GM18520 (cell line): Measurements from ENCODE around the gene CAPS.

Experiments
- ATAC-seq: cut with Tn5 transposase; IDR thresholded peaks from one replicate; pipeline ENCODE4 v1.9.1; 2021; ENCODE audit not compliant: unreplicated experiment

The CAPS gene

DNA sequence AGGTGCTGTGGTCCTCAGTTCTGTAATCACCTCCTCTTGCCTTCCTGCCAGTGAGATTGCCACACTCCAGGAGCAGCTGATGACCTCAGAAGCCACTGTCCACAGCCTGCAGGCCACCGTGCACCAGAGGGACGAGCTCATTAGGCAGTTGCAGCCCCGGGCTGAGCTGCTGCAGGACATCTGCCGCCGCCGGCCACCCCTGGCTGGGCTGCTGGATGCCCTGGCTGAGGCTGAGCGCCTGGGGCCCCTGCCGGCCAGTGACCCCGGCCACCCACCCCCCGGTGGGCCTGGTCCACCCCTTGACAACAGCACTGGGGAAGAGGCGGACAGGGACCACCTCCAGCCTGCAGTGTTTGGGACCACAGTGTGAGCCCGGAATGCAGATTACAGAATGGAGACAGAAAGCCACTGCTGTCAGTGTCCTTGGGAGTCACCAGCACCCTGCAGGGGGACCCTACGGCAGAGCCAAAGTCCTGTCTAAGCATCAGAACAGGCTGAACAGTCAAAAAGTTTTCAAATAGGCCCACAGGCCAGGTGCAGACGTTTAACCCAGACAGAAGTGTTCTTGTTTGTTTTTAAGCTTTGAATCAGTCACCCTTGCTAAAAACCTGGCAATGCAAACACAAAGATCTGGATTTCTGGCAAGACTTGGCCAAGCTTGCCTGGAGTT is 5.1 kb upstream of the CAPS start:
- ATAC-seq = no peak

DNA sequence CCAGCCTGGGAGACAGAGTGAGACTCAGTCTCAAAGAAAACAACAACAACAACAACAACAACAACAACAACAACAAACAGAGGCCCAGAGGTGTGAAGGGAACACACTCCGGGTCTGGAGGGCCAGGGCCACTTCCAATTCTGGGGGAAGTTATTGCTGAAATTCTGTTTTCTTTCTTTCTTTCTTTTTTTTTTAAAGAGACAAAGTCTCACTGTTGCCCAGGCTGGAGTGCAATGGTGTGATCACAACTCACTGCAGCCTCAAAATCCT is 3.5 kb upstream of the CAPS start:
- ATAC-seq = no peak

DNA sequence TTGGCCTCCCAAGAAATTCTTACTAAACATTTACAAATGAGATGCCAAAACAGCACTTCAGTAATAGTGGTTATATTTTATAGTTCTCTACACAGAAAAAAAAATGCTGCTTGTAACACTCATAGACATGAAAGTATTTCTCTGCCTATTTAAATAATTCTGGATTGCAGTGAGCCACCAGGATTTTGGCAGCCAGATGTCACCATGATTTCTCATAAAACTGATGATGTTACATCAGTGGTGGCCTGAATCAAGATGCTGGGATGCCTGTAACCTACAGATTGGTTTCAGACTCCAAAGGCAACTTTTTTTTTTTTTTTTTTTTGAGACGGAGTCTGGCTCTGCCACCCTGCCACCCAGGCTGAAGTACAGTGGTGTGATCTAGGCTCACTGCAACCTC is 2.7 kb upstream of the CAPS start:
- no peak for ATAC-seq

DNA sequence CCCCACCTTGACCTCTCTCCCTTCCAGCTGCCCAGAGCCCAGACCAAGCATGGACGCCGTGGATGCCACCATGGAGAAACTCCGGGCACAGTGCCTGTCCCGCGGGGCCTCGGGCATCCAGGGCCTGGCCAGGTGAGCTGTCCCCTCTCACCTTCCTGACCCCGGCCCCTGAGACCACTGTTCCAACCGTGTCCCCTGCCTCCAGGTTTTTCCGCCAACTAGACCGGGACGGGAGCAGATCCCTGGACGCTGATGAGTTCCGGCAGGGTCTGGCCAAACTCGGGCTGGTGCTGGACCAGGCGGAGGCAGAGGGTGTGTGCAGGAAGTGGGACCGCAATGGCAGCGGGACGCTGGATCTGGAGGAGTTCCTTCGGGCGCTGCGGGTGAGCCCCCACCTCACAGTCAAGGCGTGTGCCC is 312 bp downstream of the CAPS start:
- ATAC-seq = no peak

DNA sequence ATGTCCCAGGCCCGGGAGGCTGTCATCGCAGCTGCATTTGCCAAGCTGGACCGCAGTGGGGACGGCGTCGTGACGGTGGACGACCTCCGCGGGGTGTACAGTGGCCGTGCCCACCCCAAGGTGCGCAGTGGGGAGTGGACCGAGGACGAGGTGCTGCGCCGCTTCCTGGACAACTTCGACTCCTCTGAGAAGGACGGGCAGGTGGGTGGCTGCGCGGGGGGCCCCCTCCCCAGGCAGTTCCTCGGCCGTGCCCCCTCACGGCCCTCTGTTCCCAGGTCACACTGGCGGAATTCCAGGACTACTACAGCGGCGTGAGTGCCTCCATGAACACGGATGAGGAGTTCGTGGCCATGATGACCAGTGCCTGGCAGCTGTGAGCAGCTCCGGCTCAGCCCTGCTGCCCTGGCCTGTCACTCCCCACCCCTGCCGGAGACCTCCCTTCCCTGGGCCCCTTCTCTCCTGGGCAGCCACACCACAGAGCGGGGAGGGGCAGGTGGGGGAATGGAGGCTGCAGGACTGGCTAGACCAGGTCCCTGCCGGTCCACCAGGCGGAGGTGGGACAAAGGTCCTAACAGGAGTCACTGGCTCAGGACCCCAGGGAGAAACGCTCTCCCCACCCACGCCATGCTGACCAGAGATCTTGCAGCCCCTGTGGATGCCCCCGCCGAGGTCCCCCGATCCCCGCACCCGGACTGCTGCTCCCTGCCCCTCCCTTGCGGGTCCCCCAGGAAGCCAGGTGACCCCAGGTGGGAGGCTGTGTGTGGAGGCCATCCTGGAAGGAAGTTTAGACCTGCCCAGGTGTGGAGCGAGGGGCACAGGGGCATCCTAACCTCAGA is 1.1 kb downstream of the CAPS start:
- no peak for ATAC-seq

DNA sequence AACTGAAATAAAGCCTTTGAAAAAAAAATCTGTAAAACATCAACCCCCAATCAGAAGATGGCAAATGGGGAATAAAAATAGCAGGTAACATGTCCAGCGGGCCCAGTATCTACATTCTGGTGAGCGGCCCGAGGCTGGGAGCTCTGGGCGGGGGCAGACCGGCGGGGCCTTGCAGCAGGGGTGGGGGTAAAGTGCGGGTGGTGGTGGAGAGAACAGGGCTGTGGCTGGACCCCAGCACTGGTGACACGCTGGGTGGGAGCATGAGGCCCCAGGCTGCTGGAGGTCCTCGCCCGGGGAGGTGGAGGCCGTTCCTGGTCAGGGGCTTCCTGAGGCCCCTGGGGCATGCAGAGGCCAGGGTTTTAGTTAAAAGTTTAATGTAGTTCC is 1.7 kb downstream of the CAPS start:
- ATAC-seq = no peak

DNA sequence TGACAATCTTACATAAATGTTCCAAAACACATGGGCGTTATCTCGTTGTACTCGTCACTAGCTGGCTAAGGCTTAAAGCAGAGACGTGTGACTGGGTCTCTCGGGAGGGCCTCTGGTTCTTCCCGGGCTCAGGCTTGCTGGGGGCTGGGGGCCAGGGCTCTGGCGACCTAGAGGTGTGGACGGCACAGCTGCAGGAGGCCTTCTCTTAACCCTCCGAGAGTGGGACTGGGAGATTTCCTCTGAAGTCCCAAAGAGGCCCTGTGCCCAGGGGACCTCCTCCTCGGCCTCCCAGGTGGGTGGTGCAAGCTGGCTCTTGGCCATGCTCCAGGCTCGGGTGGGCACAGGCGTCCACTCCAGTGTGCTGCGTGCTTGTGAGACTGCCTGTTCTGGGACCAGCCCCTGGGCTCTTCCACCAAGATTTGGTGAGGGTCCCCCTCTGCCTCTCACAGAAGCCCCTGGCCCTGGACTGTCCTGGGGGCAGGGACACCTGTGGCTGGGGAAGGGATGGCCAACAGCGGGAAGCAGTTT is 2.2 kb downstream of the CAPS start:
- no peak for ATAC-seq

DNA sequence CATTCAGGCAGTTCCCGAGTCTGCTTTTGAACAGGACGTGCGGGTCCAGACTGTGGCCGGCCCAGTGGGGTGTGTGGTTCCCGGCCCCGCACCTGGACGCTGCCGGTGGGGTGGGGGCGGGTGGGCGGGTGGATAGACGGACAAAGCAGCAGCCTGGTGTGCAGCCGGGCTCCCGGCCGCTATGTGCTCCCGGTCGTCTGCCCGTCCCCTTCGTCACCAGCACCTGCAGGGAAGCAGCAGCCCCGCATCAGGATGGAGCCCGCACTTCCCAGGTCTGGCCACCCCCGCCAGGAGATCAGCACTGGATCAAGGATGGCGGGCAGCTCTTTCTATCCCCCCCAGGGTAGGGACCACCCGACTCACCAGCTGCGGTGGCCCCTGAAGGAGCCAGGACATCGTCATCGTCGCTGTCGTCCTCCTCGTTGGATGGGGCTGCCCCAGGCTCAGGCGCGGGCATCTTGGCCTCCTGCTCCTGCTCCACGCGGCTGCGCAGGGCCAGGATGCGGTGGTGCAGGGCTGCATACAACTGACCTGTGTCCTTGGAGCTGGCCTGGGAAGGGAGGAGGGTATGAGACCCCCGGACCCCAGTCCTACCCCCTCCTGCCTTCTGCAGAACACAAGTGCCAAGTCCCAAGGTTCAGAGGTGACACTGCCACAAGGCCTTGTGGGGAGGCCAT is 3.5 kb downstream of the CAPS start:
- no peak for ATAC-seq

DNA sequence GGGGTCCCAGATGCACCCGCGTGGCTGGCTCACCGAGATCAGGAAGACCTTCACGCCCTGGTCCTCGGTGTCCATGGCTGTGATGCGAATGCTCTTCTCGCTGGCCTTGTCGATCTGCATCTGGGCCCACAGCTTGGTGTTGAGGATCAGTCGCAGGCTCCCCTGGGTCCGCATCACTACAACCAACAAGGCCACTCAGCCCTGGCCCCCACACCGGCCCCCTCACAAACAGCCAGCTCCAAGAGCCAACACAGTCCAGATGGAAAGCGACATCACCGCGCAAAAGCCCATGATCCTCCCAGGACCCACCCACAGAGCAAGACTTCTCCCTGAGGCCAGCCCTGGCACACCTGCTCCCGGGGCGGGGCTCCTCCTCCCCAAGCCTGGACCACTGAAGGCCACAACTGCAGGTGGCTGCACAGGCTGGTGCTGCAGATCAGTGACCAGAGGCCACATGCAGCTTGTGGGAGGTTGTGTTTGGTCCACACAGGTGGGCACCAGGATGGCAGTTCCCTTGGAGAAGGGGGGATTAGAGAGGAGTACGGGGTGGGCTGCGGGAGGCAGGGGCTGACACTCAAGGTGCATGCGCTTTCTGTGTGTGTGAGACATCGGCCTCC is 4.5 kb downstream of the CAPS start:
- ATAC-seq = no peak

DNA sequence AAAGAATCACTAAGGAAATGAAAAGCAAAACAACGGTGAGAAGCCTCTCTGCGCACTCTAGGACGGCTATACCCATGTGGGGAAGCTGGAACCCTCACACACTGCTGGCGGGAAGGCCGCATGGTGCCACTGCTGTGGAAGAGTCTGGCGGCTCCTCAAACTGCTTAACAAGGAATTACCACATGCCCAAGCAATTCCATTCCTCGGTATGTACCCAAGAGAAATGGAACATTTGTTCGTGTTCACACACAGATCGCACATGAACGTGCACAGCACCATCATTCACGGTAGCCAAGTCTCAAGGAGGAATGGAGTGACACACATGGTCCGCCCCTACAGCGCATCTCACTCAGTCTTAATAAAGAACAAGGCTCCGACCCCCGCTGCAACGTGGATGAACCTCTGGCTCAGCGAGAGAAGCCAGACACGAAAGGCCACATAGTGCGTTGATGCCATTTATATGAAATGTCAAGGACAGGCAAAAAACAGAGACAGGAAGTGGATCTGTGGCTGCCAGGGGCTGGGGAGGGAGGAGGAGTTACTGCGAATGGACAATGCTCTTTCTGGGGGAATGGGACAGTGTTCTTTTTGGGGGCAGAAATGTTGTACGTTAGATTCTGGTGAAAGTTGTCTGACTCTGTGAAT is 7.6 kb downstream of the CAPS start:
- ATAC-seq = no peak

DNA sequence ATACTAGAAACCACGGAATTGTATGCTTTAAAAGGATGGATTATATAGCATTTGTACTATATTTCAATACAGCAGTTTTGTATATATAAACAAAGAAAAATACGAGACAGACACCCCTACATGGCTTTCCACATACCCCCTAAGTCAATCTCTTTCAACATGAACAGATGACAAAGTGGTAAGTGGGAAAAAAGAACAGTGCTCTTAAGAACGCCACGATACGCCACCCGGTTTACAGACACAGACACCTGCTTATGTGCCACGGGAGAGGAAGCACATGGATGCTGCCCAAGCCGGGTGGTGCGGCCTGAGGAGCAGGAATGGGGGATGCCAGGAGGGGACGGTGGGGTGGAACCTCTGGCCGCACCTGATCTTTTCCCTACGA is 8.1 kb downstream of the CAPS start:
- ATAC-seq = no peak

DNA sequence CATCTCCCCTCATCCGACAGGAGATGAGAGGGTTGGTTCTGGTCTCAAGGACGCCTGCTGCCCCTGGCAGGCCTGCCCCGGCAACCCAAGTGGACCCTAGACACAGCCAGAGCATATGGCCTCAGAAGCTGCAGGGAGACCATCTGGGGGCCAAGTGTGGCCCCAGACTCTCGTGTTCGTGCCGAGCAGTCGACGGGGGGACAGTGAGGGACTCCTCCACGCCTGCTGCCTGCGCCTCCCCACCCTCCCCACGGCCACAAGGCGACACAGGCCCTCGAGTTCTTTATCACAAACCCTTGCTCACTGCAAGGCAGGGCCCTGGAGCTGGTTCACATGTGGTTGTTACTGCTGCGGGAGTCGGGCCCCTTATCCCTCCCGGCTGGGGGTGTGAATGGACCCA is 9.3 kb downstream of the CAPS start:
- no peak for ATAC-seq

DNA sequence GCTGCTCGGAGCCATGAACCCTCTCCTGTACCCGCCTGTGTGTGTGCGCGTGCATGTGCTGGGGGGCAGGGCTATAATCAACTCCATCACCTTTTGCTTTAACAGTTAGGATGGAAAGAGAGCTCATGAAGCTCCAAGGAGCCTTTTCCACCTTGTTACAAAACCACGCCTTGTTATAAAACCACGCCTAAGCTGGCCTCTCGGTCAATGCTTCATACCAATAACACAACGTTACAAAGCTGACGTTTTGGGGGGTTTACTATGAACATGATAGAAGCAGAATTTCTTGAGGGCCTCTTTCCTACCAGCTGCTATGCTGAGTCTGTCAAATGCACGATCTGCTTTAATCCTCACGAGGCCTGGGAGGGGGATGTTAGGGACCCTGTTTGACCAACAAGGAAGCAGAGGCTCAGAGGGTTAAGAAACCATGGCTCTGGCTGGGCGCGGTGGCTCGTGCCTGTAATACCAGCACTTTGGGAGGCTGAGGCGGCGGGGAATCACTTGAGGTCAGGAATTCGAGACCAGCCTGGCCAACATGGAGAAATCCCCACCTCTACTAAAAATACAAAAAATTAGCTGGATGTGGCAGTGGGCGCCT is 11.9 kb downstream of the CAPS start:
- ATAC-seq = no peak

DNA sequence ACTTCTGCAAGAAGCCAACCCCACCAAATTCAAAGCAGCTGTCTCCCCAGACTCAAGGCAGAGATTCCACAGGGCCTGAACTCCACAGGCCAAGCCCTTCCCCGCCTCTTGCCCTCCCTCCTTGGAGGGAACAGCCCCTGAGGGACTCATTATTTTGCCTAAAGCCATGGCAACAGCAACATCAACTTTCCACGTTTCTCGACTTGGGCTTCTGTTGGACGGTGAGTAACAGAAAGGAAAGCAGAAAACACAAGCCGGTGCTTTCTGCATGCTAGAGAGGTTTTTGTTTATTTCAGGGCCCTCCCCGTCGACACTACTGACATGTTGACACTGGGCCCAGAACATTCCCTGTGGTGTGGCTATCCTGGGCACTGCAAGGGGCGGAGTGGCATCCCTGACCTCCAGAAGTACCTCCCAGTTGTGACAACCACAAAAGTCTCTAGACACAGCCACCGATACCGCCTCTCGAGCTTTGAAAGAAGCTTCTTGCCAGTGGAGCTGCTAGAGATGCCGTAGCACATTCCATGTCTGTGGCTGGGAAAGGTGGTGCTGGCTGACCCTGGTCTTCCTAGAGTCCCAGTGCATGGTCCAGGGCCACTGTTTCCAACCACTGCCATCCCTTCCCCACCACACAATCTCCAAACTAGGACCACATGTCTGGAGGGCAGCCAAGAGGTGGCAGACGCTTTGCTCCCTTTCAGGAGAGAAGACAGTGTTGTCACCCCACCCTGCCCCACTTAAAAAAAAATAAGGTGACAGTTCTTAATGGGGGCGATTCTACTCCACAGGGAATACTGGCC is 12.8 kb downstream of the CAPS start:
- ATAC-seq = no peak

DNA sequence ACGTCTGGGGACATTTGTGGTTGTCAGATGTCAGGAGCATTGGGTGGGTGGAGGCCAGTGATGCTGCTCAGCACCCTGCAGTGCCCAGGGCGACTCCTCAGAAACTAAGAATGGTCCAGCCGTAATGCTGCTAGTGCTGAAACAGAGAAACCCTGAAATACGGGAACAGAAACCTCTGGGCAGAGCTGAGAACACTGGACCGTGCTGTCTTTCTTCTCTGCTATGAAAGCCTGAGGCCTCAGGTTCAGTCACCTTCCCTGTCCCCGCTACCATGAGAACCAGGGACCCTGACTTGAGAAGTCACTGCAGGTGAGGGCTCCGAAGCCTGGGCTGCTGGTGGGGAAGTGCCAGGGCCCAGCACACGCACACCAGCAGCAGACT is 13.4 kb downstream of the CAPS start:
- no peak for ATAC-seq

DNA sequence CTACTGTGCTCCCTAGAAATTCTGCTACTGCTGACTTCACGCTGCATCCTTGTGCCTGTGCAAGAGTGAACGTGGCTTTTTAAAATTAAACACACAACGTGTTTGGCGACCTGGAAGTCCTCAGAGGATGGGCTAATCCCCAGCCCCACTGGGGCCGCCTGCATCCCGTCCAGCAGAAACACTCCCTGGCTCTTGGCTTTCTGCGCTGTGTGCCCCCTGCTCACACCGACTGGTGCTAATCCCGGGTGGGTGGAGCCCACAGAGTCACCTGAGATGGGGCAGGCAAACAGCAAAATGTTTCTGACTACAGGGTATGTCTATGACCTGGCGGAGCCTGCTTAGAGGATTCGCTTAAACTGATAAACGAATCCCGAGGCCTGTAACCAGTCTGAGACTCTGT is 15.1 kb downstream of the CAPS start:
- no peak for ATAC-seq

DNA sequence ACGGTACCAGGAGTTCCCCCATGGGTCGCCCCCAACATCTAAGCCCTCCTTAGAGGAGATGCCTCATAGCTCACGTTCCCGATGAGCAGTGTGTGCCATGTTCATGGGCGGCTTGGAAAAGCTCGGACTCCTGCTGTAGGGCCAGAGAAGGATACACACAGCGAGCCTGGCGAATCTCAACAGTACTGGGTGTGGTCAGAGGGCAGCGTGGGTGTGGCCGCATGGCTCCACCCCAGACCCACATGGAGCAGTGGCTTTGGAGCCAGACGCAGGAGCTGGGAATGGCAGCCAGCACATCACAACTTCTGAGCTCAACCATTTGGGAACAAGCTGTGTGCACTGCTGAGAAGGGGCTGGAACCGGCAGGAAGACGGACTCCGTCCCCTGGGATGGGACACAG is 15.6 kb downstream of the CAPS start:
- ATAC-seq = no peak

DNA sequence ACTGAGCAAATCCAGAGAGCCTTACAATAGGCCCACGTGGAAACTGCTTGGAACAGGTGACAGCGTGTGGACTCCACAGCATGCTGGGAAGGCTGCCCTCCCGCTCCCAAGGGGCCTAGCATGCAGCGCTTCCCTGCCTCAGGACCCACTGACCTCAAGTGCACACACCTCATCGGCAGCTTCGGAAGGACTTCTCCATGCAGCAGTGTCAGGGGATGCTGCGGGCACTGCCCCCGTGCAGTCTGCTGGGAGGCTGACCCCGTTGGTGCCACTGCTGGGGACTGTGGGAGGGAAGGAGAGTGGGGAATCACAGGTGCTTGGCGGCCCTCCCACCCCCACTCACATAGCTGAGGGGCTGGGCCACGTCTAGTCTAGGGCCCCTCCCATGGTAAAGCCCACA is 17.2 kb downstream of the CAPS start:
- no peak for ATAC-seq

DNA sequence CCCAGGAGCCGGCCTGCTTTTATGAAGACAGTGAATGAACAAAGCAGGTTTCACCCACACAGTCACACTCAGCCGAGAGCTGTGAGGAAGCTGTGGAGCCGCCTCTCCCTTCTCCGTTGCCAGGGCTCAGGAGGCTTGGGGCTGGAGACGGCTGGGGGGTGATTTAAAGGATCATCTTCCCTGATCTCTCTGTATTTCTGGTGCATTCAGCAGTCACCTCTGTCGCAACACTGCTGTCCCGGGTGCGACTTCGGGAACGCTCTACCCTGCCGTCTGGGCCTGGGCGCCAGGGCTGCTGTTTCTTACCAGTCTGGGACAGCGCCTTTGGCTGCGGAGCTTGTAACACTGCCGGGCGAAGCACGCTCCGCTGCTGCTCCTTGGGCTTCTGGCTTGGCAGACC is 18.1 kb downstream of the CAPS start:
- no peak for ATAC-seq

DNA sequence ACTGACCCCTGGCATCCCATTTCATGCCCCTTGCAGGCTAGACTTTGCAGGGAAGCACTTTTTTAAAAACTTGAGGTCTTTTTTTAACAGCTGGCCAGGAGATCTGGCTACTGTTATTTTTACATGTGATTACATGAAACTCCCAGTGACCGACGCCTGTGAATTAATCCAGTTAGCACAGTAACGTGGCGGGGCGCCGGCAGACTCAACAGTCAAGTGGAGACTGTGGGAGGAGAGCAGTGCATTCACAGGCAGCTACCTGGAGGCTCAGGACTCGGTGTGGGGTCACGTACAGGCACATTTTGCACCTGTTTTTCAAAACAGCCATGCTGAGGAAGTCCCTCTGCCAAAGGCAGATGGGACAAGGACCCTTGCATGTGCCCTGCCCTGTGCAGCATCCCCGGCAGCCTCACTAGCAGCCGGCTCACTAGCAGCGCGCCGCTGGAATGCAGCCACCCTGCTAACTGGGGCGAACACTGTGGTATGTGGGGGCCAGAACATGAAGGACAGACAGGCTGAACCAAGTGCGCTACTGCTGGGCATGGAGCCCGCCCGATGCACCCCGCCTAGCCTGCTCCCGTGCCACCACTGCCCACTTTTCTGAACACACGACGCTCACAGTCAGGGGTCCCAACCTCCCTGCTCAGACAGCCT is 18.7 kb downstream of the CAPS start:
- ATAC-seq = no peak
